ENCODE results near the gene CCNY.

DNA sequence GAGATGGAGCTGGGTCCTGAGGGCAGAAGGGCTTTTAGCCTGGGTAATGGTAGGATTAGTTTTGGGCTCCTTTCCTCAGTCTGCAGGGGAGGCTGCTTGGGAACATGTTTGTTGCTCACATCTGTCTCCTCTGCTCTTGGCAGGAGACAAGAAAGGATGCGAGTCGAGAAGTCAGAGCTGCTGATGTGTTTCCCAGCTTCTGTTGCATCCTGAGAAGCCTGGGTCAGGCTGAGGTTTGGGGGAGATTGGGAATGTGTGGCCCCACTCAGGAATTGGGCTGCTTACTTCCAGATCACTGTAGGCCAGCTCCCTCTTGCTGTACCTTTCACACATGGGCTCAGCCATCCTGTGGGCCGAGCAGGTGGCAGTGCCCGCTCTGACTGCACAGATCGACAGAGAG is 79.2 kb downstream of the CCNY start:
- TF ChIP-seq, protein P1, sequence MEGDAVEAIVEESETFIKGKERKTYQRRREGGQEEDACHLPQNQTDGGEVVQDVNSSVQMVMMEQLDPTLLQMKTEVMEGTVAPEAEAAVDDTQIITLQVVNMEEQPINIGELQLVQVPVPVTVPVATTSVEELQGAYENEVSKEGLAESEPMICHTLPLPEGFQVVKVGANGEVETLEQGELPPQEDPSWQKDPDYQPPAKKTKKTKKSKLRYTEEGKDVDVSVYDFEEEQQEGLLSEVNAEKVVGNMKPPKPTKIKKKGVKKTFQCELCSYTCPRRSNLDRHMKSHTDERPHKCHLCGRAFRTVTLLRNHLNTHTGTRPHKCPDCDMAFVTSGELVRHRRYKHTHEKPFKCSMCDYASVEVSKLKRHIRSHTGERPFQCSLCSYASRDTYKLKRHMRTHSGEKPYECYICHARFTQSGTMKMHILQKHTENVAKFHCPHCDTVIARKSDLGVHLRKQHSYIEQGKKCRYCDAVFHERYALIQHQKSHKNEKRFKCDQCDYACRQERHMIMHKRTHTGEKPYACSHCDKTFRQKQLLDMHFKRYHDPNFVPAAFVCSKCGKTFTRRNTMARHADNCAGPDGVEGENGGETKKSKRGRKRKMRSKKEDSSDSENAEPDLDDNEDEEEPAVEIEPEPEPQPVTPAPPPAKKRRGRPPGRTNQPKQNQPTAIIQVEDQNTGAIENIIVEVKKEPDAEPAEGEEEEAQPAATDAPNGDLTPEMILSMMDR (conservative IDR thresholded peaks at IDR 0.05 in 1 of 2, IDR thresholded peaks at IDR 0.05 in 1 of 2; ENCODE audit: extremely low read depth in 1 of 2, insufficient read depth in 1 of 2, low read depth in 1 of 2, low read length in 2 of 2), result no peak
- TF ChIP-seq EZH2 (IDR thresholded peaks at IDR 0.05; ENCODE audit: borderline replicate concordance, low read length), result no peak

All from mammary epithelial cell (primary cell).